DOHH2 (cell line): ENCODE measurements around the gene GGT6.

Source experiments
- H3F3A ChIP-seq: fragments of 200-600 bp; sonication (generic), shearing (Covaris generic); 2 replicates; pipeline ENCODE4 v1.6.0; 2016; ENCODE audit warnings: antibody characterized with exemption, mild to moderate bottlenecking; ENCODE audit not compliant: control insufficient read depth, insufficient read depth
- H3K27ac ChIP-seq: fragments of 200-600 bp; sonication (generic); 2 replicates; pipeline ENCODE4 v1.5.1; 2014; ENCODE audit warnings: low read depth, mild to moderate bottlenecking, low read length, moderate library complexity
- H3K27me3 ChIP-seq: fragments of 200-600 bp; sonication (generic); 2 replicates; pipeline ENCODE4 v1.6.1; 2014; ENCODE audit warnings: mild to moderate bottlenecking, low read length, mixed read lengths; ENCODE audit not compliant: control insufficient read depth
- H3K36me3 ChIP-seq: fragments of 200-600 bp; sonication (generic); 2 replicates; pipeline ENCODE4 v1.6.1; 2014; ENCODE audit warnings: mild to moderate bottlenecking, low read length, moderate library complexity, mixed read lengths; ENCODE audit not compliant: control insufficient read depth
- H3K4me1 ChIP-seq: fragments of 200-600 bp; sonication (generic); 2 replicates; pipeline ENCODE4 v1.6.1; 2014; ENCODE audit warnings: mild to moderate bottlenecking, low read length, mixed read lengths; ENCODE audit not compliant: control insufficient read depth
- H3K4me2 ChIP-seq: fragments of 200-600 bp; sonication (generic); 2 replicates; pipeline ENCODE4 v1.6.0; 2014; ENCODE audit warnings: mild to moderate bottlenecking, low read length, moderate library complexity
- H3K4me3 ChIP-seq: fragments of 200-600 bp; sonication (generic); 2 replicates; pipeline ENCODE4 v1.5.1; 2014; ENCODE audit warnings: mild to moderate bottlenecking, low read length, mixed read lengths
- H3K79me2 ChIP-seq: fragments of 200-600 bp; sonication (generic); 2 replicates; pipeline ENCODE4 v1.6.1; 2014; ENCODE audit warnings: mild to moderate bottlenecking, low read length, mixed read lengths; ENCODE audit not compliant: control insufficient read depth
- H3K9me2 ChIP-seq: fragments of 200-600 bp; sonication (generic); replicated peaks from 2 replicates; pipeline ENCODE4 v1.6.1; 2014; ENCODE audit warnings: mild to moderate bottlenecking, low read length, mixed read lengths; ENCODE audit not compliant: control insufficient read depth
- H3K9me3 ChIP-seq: fragments of 200-600 bp; sonication (generic); 2 replicates; pipeline ENCODE4 v1.6.1; 2014; ENCODE audit warnings: antibody characterized with exemption, low read length, mixed read lengths; ENCODE audit not compliant: control insufficient read depth, insufficient read depth
- H4K20me1 ChIP-seq: fragments of 200-600 bp; sonication (generic); 2 replicates; pipeline ENCODE4 v1.6.0; 2014; ENCODE audit warnings: low read depth, mild to moderate bottlenecking, antibody characterized with exemption, low read length, moderate library complexity; ENCODE audit not compliant: control insufficient read depth, insufficient read depth
- CTCF ChIP-seq: fragments of 200-600 bp; sonication (generic); IDR thresholded peaks from one replicate; pipeline ENCODE4 v1.5.1; 2014; ENCODE audit warnings: antibody characterized with exemption, mild to moderate bottlenecking, low read depth, low read length; ENCODE audit not compliant: poor library complexity, severe bottlenecking
- EZH2phosphoT487 ChIP-seq: fragments of 200-600 bp; sonication (generic); IDR thresholded peaks from 2 replicates; pipeline ENCODE4 v1.6.1; 2017; ENCODE audit warnings: borderline replicate concordance, mild to moderate bottlenecking, antibody characterized with exemption, low read length, moderate library complexity, mixed read lengths

The GGT6 gene

DNA sequence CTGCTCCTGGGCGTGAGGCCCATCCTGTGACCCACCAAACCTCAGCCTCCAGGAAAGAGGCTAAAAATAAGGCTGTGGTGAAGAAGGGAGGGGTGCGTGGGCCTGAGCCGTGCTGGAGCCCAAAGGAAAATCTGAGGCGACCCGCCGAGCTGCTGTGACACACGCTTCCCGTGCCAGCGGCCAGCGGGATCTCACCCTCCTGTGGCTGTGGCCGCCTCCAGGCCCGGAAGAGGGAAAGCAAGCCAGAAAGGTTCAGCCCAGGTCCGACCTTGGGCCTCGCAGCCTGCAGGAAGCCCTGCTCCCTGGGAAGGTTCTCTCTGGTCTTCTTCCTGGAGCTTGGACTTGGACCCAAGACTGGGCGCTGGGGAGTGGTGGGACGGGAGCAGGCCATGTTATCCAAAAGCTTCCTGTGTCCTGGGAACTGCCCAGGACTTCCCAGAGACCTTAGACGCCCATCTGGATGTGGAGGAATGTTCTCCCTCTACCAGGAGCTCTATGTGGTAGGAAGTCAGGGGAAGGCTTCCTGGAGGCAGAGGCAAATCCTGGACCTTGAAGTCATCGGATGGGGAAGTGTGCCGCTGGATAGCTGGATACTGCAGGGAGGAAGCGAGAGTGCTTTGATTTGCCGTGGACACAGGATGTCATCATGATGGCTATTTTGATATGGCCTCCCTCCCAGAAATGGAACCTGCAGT is 50.3 kb downstream of the GGT6 start:
- H3K4me1 ChIP-seq, result peaks cover 6% of the 10 kb centered on the region; the same call in 1 of the 2 replicates
- H3F3A ChIP-seq, result no peaks in the 10 kb centered on the region
- no peak overlapping the region for H3K27ac ChIP-seq
- no peaks in the 10 kb centered on the region for H3K9me2 ChIP-seq
- TF ChIP-seq EZH2phosphoT487, result no peak
- no peak for TF ChIP-seq CTCF
- H4K20me1 ChIP-seq, result no peaks in the 10 kb centered on the region
- H3K27me3 ChIP-seq, result no peaks in the 10 kb centered on the region
- no peaks in the 10 kb centered on the region for H3K79me2 ChIP-seq
- no peaks in the 10 kb centered on the region for H3K36me3 ChIP-seq
- no peak overlapping the region for H3K4me2 ChIP-seq
- no peak overlapping the region for H3K4me3 ChIP-seq
- no peaks in the 10 kb centered on the region for H3K9me3 ChIP-seq

GRCh38 chr17:4509401-4509800 is 51.0 kb downstream of the GGT6 start:
- TF ChIP-seq EZH2phosphoT487 (no peak), CTCF (no peak)
- H3K79me2 ChIP-seq, result no peaks in the 10 kb centered on the region
- H4K20me1 ChIP-seq, result no peaks in the 10 kb centered on the region
- H3K4me2 ChIP-seq, result no peak overlapping the region
- no peaks in the 10 kb centered on the region for H3K9me2 ChIP-seq
- no peak overlapping the region for H3K27ac ChIP-seq
- H3K4me3 ChIP-seq, result no peak overlapping the region
- no peaks in the 10 kb centered on the region for H3K27me3 ChIP-seq
- H3K36me3 ChIP-seq, result no peaks in the 10 kb centered on the region
- no peaks in the 10 kb centered on the region for H3F3A ChIP-seq
- H3K4me1 ChIP-seq, result peaks cover 8% of the 10 kb centered on the region
- no peaks in the 10 kb centered on the region for H3K9me3 ChIP-seq

GRCh38 chr17:4508207-4508606 is 52.2 kb downstream of the GGT6 start:
- H3K36me3 ChIP-seq, result no peaks in the 10 kb centered on the region
- H3K9me2 ChIP-seq, result no peaks in the 10 kb centered on the region
- no peaks in the 10 kb centered on the region for H3F3A ChIP-seq
- H3K27ac ChIP-seq, result no peak overlapping the region
- H3K27me3 ChIP-seq, result peaks cover 3% of the 10 kb centered on the region
- H3K79me2 ChIP-seq, result no peaks in the 10 kb centered on the region
- H3K4me3 ChIP-seq, result no peak overlapping the region
- H3K4me2 ChIP-seq, result no peak overlapping the region
- no peaks in the 10 kb centered on the region for H3K9me3 ChIP-seq
- H4K20me1 ChIP-seq, result no peaks in the 10 kb centered on the region
- peaks cover 14% of the 10 kb centered on the region for H3K4me1 ChIP-seq
- TF ChIP-seq EZH2phosphoT487 (no peak), CTCF (no peak)
